Activated CD4-positive, alpha-beta T cell treated with anti-CD3 and anti-CD28 coated beads, Interleukin-2, amount 50 U/mL, for 24 hours (primary cell): ENCODE measurements around the gene SEC14L6.

Experiments
- DNase-seq, 2 donors: peaks; one replicate each; pipeline ENCODE4 v3.0.0-alpha.2; 2020; ENCODE audit warnings: low read depth in 1 of 2, low spot score in 1 of 2

SEC14L6 gene

DNA sequence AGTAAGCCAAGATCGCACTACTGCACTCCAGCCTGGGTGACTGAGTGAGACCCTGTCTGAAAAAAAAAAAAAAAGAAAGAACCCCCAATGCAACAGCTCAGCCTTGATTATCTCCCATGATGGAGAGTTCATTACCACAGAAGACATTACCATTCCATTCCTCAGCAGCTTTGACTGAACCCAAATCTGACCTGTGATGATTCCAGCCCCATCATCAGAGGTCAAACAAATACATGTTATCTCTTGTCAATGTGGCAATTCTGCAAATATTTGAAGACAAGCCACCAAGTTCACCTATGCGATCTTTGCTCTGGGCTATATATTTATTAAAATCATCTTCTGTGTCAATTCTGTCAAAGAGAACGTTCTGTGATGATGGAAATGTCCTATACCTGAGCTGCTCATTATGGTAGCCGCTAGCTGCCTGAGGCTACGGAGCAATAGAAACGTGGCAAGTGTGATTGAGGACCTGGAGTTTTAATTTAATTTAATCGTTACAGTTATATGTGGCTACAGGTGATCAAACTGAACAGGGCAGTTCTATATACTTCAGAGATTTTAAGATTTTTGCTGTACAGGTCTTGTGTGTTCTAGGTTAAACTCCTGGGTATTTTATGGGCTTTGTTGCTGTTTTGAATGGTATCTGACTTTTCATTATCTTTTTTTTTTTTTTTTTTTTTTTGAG is 48.9 kb downstream of the SEC14L6 start:
- no peak for DNase-seq

DNA sequence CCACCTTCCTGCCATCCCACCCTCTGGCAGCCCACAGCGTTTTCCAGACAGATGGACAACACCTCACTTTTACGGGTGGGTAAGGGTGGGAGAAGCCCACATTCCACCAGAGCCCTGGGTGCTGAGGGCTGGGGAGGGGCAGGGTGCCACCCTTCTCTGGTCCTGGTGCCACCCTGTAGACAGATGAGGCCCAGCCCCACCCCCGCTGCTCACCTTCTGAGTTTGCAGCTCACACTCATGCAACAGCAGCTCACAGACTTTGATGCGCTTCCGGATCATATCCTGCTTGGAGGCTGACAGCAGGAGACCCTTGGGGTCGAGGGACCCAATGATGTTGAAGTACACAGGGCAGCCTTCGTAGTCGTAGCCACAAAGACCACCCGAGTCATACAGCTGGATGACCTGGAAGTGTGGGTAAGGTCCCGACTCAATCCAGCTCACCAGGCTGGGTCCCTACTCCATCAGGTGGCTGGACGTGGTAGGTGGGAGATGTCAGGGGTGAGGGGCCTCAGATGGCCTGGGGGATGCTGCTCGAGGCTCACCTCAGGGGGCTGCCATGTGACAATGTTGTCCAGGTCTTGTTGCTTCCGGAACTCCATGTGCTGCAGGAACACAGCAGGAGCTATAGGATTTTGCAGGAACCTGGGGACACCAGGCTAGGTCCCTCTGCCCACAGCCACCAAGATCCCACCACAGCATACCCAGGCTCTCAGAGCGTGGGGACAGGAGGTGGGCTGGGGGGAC is 51.3 kb downstream of the SEC14L6 start:
- no peak for DNase-seq

DNA sequence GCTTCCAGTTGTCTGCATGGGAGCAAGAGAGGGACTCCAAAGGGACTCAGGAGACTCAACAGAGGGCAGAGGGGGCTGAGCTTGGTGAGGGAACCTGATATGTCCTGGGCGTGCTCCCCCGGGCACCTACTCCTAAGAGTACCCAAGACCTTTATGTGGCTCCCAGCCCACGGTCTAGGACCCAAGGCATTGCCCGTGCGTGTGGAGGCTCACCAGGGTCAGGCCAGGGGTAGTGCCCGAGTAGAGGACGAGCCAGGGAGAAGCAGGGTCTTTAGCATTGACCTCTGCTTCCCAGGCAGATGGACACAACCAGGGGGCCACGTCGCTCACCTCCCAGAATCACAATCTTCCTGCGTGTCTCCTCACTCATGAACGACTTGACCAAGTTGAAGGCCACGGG is 54.4 kb downstream of the SEC14L6 start:
- no peak for DNase-seq

DNA sequence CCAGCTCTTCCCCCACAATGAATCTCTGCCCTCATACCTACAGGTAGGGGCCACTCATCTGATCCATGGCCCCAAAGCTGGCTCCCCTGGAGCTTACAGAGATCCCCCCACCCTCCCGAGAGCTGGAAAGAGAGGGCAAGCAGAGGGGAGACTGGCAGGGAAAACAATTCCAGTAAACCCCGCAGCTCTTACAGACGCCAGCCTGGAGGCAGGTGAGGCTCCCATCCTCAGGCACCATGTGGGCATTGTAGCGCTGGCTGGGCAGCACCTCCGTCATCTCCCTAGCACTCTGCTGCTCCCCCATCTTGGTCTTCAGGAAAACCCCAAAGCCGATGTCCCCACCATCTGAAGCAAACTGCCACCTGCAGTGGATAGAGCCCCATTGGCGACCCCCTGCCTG is 55.2 kb downstream of the SEC14L6 start:
- DNase-seq, result no peak

DNA sequence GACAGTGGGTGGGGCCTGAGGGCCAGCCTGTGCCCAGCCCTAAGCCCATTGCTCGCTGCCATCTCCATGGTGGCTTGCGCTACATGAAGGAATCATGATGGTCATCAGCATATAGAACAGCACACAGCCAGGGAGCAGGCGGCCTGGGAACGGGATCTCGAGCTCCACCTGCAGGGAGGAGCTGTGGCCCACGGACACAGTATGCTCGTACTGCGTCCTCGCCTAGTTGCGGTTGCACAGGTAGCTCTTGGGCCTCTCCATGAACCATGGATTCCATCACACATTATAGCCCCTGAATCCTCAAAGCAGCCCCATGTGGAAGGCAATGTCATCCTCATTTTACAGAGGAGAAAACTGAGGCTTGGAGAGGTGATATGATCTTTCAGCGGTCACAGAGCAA is 56.1 kb downstream of the SEC14L6 start:
- no peak for DNase-seq

DNA sequence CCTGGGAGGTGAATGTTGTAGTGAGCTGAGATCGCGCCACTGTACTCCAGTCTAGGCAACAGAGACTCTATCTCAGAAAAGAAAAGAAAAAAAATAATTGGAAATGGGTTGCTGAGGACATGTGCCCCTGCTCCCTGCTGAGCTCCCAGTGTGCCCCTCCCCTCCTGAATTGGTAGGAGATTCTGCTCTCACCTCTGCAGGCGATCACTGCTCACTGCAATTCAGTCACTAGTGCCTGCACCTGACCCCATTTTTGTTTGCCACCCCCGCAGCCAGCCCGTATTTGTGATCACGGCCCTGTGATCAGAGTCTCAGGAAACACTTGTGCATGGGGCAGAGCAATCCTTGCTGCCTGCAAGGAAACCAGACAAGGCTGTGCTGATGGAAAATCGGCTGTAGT is 58.4 kb downstream of the SEC14L6 start:
- no peak for DNase-seq

DNA sequence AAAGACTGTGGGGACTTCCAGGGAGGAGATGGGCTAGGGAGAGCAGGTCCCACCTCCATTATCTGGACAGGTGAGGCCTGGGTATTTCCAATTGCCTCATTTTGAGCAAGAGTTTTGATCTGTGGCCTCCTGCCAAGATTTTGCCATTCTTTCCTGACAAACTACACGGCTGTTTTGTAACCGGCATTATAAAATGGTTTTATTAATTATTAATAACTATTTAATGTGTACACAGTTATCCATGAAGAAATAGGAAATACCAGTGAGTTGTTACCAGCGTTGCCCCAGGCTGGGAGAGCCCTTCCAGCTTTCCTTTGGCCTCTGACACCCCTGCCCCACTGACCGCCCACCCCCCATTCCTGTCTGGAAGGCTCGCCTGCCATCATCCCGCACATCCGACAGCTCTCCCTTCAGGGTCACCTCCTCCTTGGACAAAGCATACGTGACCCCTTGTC is 59.9 kb downstream of the SEC14L6 start:
- no peak for DNase-seq

DNA sequence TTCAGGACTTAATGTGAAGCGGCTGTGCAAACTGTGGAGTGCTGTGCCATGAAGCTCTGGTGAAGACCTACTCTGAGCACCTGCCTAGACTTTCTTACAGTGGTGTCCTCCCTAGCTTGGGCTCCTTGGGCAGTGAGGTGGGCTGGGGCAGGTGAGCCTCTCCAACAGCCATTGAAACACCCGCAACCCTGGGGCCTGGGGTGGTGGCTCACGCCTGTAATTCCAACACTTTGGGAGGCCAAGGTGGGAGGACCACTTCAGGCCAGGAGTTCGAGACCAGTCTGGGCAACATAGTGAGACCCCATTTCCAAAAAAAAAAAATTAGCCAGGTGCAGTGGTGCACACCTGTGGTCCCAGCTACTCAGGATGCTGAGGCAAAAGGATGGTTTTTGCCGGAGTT is 60.4 kb downstream of the SEC14L6 start:
- DNase-seq, result no peak

DNA sequence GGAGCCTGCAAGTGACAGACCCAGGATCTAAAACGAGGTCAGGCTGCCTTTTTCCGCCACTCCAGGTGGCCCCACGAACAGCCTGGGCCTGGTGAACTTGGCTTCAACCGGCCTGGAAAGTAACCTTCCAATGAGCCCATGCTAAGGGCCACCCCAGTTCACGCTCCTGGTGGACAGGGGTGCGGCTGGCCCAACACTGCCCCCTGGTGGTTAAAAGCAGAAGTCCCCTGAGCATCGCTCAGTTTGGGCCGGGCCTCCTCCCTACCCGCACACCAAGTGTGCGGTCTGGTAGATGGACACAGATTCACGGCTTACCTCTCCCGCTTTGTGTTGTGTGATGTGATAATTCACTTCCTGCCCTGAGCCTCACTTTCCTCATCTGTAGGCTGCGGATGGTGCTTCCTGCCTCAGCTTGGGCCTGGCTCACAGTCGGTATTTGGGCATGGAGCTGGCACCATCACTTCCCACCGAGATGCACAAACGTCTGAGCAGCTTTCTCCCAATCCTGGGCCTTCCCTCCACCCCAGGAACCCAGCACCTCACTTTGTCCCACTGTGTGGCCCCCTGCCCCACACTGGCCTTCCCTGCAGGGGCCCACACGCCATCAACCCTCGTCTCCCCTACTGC is 61.1 kb downstream of the SEC14L6 start:
- peak; percentile 56 to 70 for DNase-seq

DNA sequence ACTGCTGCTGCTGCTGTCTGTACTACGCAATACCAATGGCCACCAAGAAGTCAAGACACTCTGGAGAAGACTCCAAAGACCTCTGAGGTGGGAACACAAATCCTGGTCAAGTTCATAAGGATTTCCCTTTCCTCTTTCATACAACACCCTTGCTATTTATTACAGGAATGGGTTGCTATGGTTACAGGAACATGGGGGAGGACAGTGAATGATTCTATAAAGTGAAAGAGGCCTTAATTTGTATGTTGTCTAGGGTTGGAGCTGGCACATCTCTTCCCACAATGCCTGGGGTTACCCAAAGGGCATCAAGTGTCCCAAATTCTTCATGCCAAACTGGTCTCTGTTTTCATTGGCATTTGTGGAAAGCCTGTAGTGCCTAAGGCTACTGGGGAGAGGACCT is 63.4 kb downstream of the SEC14L6 start:
- no peak for DNase-seq

DNA sequence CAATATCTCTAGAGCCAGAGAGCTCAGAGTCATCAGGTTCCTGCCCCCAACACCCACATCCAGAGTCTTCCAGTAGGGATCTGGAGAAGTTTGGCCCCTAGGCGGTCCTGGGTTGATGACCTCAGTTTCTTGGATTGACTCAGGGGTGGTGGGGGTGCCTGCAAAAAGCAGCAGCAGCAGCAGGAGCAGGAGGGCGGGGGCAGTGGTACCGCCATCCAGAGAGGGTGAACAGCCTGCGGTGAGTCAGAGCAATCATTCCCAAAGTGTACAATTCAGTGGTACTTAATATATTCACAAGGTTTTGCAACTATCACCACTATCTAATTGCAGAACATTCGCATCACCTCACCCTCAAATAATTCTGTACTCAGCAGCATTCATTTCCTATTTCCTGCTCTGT is 64.8 kb downstream of the SEC14L6 start:
- no peak for DNase-seq

DNA sequence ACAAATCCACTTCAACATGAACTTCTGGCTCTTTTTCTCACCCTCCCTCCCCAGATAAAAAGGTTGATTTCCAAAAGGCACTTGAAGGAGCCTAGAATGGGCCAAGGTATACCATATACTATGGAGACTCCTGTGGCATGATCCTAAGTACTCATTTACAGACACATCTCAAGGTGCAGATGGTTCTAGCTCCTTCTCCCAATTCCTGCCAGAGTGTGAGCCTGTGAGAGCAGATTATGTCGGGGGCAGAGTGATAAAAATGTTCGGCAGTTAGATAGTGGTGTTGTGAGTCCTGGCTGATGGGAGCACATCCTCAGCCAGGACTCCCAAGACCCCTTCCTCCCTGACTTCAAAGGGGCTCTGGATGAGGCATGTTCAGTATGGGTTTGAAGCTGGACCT is 66.6 kb downstream of the SEC14L6 start:
- DNase-seq, result no peak

DNA sequence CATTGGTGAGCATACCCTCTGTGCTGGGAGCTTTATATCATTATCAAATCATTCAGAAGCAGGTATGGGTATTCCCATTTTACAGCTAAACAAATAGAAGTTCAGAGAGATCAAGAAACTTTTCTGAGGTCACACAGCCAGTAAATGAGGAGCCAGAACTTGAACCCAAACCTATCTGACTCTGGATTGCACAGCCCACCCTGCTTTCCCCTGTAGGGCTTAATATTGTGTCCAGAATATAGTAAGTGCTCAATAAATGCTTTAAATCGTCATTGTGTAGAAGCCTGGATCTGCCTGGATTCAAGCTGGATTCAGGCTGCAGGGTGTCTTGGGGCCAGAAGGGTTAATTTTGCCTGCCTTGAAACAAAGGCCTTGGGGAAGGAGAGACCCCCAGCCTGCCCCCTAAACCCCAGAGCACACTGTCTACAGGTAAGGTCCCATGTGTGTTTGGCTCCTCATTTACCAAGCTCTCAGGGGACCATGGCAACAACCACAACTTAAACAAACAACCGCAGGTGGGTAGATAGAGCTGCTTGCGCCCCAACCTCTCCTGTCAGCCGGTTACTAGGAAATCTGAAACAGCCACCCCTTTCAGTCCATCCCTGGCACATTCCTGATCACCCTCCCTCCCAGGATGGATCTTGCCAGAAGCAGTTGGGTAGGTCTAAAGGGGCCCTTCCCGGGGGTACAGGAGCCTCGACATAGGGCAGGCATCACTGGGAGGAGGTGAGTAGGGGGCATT is 71.7 kb downstream of the SEC14L6 start:
- no peak for DNase-seq

DNA sequence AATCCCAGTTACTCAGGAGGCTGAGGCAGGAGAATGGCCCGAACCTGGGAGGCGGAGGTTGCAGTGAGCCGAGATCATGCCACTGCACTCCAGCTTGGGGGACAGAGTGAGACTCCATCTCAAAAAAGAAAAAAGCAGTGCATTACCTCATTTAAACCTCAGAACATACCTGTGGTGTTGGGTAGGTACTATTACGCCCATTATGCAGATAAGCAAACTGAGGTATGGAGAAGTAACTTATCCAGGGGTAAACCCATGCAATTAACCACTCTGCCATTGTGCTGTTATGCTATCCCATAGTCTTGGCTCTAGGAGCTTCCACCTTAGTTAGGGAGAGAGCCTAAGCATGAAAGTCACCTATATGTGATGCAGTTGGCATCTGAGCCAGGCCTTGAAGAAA is 72.4 kb downstream of the SEC14L6 start:
- DNase-seq, result no peak

DNA sequence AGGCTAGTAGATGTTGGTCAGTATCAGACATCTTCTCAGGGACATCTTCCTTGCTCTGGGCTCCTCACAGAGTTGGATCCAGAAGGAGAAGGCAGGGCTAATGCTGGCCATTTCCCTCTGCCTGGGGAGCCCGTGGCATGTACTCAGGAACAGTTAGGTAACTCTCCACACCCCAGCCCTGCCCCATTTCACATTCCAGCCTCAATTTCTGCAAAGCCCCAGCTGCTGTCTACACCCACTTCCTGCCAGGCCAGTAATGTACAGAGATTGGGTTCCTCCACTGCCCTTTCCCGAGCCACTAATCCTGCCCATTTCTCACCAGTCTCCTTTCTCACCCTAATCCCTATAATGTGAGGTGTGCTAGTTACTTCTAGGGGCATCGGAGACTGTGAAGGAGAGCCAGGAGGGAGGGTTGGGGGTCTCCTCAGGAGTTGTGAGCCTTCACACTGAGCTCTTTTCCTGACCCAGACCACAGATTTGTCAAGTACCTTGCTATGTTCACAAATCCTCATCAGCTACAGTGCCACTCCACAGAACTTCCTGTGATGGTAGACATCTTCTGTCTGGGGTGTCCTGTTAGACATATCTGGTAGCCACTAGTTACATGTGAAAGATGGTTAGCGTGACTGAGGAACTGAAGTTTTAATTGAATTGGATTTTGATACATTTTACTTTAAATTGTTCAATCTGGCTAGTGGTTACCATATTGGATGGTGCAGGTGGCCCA is 73.4 kb downstream of the SEC14L6 start:
- no peak for DNase-seq
